ENCODE data around the gene BBS2. TPM values are rescaled to one million over a fixed set of nuclear protein-coding genes. Genes with fewer than 3 reads are reported as not detected.
A peak's percentile ranks its signal among the peaks of the same experiment; 100 is the strongest.

Gene BBS2
- total and polyA plus RNA-seq, 2 of the 13 experiments (the other 11 are each of a cell fraction or from before 2014, with no cell fraction given), result 59.7 to 68.3 TPM

DNA sequence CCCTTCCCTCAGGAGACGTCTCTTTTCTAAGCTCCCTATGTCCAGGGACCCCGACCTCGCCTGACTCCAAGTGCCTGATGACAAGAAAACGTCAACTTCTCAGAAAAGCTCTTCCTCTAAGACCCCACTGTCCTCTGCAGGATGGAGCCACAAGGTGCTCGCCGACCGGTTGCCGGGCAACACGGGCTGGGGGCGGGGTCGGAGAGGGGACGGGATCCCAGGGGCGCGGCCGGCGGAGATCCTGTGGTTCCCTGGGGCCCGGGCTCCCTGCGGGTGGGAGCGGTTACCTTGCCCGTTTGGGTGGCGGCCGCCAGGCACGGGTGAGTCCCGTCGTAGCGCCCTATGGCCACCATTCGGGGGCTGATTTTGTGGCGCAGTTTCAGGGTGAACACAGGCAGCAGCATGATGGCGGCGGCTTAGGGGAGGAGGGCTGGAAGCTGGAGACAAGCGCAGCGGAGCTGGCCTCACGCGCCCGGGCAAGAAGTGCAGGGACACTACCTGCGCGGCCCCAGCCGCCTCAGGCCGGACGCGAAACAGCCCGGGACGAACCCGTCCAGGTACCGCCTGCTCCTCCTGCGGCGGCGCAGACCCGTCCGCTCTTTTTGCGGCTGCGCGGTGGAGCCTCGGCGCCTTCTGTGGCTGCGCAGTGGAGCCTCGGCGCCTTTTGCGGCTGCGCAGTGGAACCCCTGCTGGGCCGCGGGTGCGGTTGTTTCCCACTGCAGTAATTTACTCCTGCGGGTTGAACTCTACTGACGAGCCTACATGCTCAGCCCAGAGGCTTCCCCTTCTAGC is at the start of gene BBS2 (continued):
- TF ChIP-seq ZNF326 (CRISPR knock-in tag; IDR thresholded peaks at IDR 0.05; ENCODE audit: borderline replicate concordance) (no peak), MAZ (IDR thresholded peaks at IDR 0.05; ENCODE audit: borderline replicate concordance, low read depth, low read length) (no peak), MAZ (CRISPR knock-in tag; IDR thresholded peaks at IDR 0.05; ENCODE audit: low read depth) (peak; percentile 69), ZNF205 (CRISPR knock-in tag; IDR thresholded peaks at IDR 0.05) (0 out of 2 replicates have a peak, but pooled peaks have one; percentile 57), NCOR1 (IDR thresholded peaks at IDR 0.05; ENCODE audit: borderline replicate concordance, low read length) (no peak), XBP1 (CRISPR knock-in tag; IDR thresholded peaks at IDR 0.05) (no peak; the same call in 1 of the 2 replicates), ZEB1 (IDR thresholded peaks at IDR 0.05; ENCODE audit: insufficient replicate concordance, low read depth) (no peak), ZNF660 (CRISPR knock-in tag; IDR thresholded peaks at IDR 0.05; ENCODE audit: borderline replicate concordance, low read depth) (no peak), ZFP36L1 (CRISPR knock-in tag; IDR thresholded peaks at IDR 0.05) (no peak), JUN (CRISPR knock-in tag; IDR thresholded peaks at IDR 0.05) (0 out of 2 replicates have a peak, but pooled peaks have one; percentile 7), ZNF816 (CRISPR knock-in tag; IDR thresholded peaks at IDR 0.05; ENCODE audit: borderline replicate concordance) (peak; percentile 85; the same call in 1 of the 2 replicates), RXRA (CRISPR knock-in tag; IDR thresholded peaks at IDR 0.05) (peak; percentile 78; the same call in 1 of the 2 replicates), ZNF891 (CRISPR knock-in tag; IDR thresholded peaks at IDR 0.05) (peak; percentile 81; the same call in 1 of the 2 replicates), ZNF558 (CRISPR knock-in tag; IDR thresholded peaks at IDR 0.05; ENCODE audit: borderline replicate concordance) (no peak), ZNF768 (CRISPR knock-in tag; IDR thresholded peaks at IDR 0.05) (peak; percentile 73; the same call in 1 of the 2 replicates), YEATS4 (CRISPR knock-in tag; IDR thresholded peaks at IDR 0.05; ENCODE audit: borderline replicate concordance) (peak; percentile 91), KDM4B (CRISPR knock-in tag; IDR thresholded peaks at IDR 0.05) (0 out of 2 replicates have a peak, but pooled peaks have one; percentile 50), ZNF577 (CRISPR knock-in tag; IDR thresholded peaks at IDR 0.05; ENCODE audit: borderline replicate concordance, low read depth) (no peak), ZNF564 (CRISPR knock-in tag; IDR thresholded peaks at IDR 0.05) (0 out of 2 replicates have a peak, but pooled peaks have one; percentile 45), REXO4 (CRISPR knock-in tag; IDR thresholded peaks at IDR 0.05; ENCODE audit: borderline replicate concordance) (no peak)
- TF ChIP-seq, protein P1, sequence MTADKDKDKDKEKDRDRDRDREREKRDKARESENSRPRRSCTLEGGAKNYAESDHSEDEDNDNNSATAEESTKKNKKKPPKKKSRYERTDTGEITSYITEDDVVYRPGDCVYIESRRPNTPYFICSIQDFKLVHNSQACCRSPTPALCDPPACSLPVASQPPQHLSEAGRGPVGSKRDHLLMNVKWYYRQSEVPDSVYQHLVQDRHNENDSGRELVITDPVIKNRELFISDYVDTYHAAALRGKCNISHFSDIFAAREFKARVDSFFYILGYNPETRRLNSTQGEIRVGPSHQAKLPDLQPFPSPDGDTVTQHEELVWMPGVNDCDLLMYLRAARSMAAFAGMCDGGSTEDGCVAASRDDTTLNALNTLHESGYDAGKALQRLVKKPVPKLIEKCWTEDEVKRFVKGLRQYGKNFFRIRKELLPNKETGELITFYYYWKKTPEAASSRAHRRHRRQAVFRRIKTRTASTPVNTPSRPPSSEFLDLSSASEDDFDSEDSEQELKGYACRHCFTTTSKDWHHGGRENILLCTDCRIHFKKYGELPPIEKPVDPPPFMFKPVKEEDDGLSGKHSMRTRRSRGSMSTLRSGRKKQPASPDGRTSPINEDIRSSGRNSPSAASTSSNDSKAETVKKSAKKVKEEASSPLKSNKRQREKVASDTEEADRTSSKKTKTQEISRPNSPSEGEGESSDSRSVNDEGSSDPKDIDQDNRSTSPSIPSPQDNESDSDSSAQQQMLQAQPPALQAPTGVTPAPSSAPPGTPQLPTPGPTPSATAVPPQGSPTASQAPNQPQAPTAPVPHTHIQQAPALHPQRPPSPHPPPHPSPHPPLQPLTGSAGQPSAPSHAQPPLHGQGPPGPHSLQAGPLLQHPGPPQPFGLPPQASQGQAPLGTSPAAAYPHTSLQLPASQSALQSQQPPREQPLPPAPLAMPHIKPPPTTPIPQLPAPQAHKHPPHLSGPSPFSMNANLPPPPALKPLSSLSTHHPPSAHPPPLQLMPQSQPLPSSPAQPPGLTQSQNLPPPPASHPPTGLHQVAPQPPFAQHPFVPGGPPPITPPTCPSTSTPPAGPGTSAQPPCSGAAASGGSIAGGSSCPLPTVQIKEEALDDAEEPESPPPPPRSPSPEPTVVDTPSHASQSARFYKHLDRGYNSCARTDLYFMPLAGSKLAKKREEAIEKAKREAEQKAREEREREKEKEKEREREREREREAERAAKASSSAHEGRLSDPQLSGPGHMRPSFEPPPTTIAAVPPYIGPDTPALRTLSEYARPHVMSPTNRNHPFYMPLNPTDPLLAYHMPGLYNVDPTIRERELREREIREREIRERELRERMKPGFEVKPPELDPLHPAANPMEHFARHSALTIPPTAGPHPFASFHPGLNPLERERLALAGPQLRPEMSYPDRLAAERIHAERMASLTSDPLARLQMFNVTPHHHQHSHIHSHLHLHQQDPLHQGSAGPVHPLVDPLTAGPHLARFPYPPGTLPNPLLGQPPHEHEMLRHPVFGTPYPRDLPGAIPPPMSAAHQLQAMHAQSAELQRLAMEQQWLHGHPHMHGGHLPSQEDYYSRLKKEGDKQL (CRISPR knock-in tag; IDR thresholded peaks at IDR 0.05; ENCODE audit: low read depth), result peak; percentile 31; the same call in 1 of the 2 replicates
- TF ChIP-seq, protein P2, sequence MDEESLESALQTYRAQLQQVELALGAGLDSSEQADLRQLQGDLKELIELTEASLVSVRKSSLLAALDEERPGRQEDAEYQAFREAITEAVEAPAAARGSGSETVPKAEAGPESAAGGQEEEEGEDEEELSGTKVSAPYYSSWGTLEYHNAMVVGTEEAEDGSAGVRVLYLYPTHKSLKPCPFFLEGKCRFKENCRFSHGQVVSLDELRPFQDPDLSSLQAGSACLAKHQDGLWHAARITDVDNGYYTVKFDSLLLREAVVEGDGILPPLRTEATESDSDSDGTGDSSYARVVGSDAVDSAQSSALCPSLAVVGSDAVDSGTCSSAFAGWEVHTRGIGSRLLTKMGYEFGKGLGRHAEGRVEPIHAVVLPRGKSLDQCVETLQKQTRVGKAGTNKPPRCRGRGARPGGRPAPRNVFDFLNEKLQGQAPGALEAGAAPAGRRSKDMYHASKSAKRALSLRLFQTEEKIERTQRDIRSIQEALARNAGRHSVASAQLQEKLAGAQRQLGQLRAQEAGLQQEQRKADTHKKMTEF (CRISPR knock-in tag; IDR thresholded peaks at IDR 0.05), result peak; percentile 84; the same call in 1 of the 2 replicates

Measured in HepG2 (cell line).